ENCODE data around the gene RNF208.

The RNF208 gene

DNA sequence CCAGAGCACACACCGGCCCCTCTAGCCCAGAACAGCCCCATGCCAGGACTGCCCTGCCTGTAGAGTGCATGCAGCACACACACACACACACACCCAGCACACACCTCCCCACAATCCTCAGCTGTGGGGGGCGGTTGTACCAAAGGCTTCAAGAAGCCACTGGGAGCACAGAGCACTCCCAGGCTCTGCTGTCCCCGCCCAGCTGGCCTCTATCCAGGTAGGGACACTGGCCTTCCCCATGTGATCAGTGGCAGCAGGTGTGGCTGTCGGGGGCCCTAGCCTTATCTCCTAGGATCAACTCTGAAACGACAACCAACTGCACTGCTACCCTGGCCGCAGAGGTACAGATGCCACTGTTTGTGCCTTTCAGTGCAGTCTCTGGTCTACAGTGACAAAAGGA is 35.7 kb downstream of the RNF208 start:
- Histone ChIP-seq H3K9me2 (ENCODE audit: low read depth, low read length) (no peaks in the 10 kb centered on the region), H3K9ac (ENCODE audit: low read length) (no peak overlapping the region), H3K9me3 (ENCODE audit: low read length) (no peaks in the 10 kb centered on the region), H3F3A (ENCODE audit: insufficient read depth, low read length) (no peaks in the 10 kb centered on the region), H3K79me2 (ENCODE audit: insufficient read depth, low read length) (peaks cover 4% of the 10 kb centered on the region), H3K36me3 (ENCODE audit: insufficient read depth, low read length) (peaks cover 37% of the 10 kb centered on the region), H3K27ac (ENCODE audit: low read depth, low read length, poor library complexity, severe bottlenecking) (no peak overlapping the region), H3K4me3 (ENCODE audit: low read depth, low read length, poor library complexity, severe bottlenecking) (peak overlapping the region; percentile 72), H3K4me2 (ENCODE audit: low read length) (peak overlapping the region; percentile 89; the same call in 1 of the 2 replicates), H3K4me1 (ENCODE audit: insufficient read depth, low read length, severe bottlenecking) (peaks cover 30% of the 10 kb centered on the region), H3K27me3 (ENCODE audit: insufficient read depth, low read length) (no peaks in the 10 kb centered on the region), H4K20me1 (ENCODE audit: insufficient read depth, low read length) (no peaks in the 10 kb centered on the region), H2AFZ (ENCODE audit: low read length) (no peak overlapping the region)
- no peak for TF ChIP-seq EZH2 (IDR thresholded peaks at IDR 0.05; ENCODE audit: borderline replicate concordance, low read length)
- TF ChIP-seq, protein P1, sequence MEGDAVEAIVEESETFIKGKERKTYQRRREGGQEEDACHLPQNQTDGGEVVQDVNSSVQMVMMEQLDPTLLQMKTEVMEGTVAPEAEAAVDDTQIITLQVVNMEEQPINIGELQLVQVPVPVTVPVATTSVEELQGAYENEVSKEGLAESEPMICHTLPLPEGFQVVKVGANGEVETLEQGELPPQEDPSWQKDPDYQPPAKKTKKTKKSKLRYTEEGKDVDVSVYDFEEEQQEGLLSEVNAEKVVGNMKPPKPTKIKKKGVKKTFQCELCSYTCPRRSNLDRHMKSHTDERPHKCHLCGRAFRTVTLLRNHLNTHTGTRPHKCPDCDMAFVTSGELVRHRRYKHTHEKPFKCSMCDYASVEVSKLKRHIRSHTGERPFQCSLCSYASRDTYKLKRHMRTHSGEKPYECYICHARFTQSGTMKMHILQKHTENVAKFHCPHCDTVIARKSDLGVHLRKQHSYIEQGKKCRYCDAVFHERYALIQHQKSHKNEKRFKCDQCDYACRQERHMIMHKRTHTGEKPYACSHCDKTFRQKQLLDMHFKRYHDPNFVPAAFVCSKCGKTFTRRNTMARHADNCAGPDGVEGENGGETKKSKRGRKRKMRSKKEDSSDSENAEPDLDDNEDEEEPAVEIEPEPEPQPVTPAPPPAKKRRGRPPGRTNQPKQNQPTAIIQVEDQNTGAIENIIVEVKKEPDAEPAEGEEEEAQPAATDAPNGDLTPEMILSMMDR (IDR thresholded peaks at IDR 0.05; ENCODE audit: low read length): no peak

DNA sequence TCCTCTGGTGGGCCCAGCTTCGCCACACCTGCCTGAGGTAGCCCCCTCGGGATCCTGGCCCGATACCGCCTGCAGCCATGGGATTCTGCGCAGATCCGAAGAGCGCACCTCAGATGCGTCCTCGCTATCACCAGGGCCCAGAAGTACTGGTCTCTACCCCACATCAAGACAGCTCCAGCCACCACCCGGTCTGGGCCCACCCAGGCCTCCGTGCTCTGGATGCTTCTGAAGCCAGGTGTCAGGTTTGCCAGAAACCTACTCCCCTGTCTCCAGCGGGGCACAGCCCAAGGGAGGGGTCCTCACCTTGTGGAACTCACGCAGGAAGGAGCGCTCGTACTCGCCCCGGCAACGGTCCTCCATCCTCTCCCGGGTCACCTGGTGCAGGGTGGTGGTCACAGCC is 36.1 kb downstream of the RNF208 start:
- Histone ChIP-seq H3K9me2 (ENCODE audit: low read depth, low read length) (no peaks in the 10 kb centered on the region), H3K9ac (ENCODE audit: low read length) (no peak overlapping the region), H4K20me1 (ENCODE audit: insufficient read depth, low read length) (no peaks in the 10 kb centered on the region), H3K36me3 (ENCODE audit: insufficient read depth, low read length) (peaks cover 41% of the 10 kb centered on the region), H3F3A (ENCODE audit: insufficient read depth, low read length) (no peaks in the 10 kb centered on the region), H3K79me2 (ENCODE audit: insufficient read depth, low read length) (peaks cover 4% of the 10 kb centered on the region), H3K4me3 (ENCODE audit: low read depth, low read length, poor library complexity, severe bottlenecking) (no peak overlapping the region), H3K4me2 (ENCODE audit: low read length) (no peak overlapping the region), H3K4me1 (ENCODE audit: insufficient read depth, low read length, severe bottlenecking) (peaks cover 30% of the 10 kb centered on the region), H3K9me3 (ENCODE audit: low read length) (no peaks in the 10 kb centered on the region), H3K27ac (ENCODE audit: low read depth, low read length, poor library complexity, severe bottlenecking) (no peak overlapping the region), H3K27me3 (ENCODE audit: insufficient read depth, low read length) (no peaks in the 10 kb centered on the region), H2AFZ (ENCODE audit: low read length) (no peak overlapping the region)
- TF ChIP-seq EZH2 (IDR thresholded peaks at IDR 0.05; ENCODE audit: borderline replicate concordance, low read length): no peak
- TF ChIP-seq, protein P1 (IDR thresholded peaks at IDR 0.05; ENCODE audit: low read length): no peak

DNA sequence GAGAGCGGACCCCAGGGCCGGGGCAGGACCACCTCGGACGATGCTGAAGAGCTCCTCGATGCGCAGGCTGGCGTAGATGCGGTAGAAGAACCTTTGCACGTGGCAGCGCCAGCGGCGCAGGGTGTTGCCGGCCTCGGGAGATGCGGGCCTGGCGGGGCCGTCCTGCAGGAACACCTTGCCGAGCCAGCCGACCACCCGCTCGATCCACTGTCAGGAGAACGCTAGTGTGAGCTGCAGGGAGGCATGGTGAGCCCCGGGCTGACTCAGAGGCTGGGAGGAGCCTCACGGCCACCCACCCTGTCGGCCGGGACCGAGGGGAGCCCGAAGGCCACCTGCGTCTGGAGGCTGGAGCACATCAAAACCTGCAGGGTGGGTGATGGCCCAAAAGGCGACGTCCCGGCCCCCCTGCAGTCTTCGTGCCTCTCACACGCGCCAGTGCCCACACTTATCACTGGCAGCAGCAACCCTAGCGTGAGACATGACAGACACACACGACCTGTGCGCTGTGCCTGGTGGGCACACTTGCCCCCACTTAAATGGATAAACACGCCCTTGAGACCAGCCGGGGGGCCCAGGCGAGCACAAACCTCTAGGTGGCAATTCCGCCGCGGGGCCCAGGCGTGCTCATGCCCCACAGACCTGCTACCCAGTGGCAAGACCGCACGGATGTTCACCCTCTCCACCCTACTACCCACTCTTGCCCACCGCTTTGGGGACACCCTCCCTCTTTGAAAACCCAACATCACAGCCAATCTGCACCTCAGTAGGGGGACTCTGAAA is 37.0 kb downstream of the RNF208 start:
- Histone ChIP-seq H3K36me3 (ENCODE audit: insufficient read depth, low read length) (peaks cover 41% of the 10 kb centered on the region), H2AFZ (ENCODE audit: low read length) (no peak overlapping the region), H3F3A (ENCODE audit: insufficient read depth, low read length) (no peaks in the 10 kb centered on the region), H3K4me2 (ENCODE audit: low read length) (no peak overlapping the region), H4K20me1 (ENCODE audit: insufficient read depth, low read length) (no peaks in the 10 kb centered on the region), H3K27ac (ENCODE audit: low read depth, low read length, poor library complexity, severe bottlenecking) (no peak overlapping the region), H3K4me1 (ENCODE audit: insufficient read depth, low read length, severe bottlenecking) (peaks cover 30% of the 10 kb centered on the region), H3K4me3 (ENCODE audit: low read depth, low read length, poor library complexity, severe bottlenecking) (no peak overlapping the region), H3K79me2 (ENCODE audit: insufficient read depth, low read length) (peaks cover 4% of the 10 kb centered on the region), H3K9me2 (ENCODE audit: low read depth, low read length) (no peaks in the 10 kb centered on the region), H3K9me3 (ENCODE audit: low read length) (no peaks in the 10 kb centered on the region), H3K9ac (ENCODE audit: low read length) (no peak overlapping the region), H3K27me3 (ENCODE audit: insufficient read depth, low read length) (no peaks in the 10 kb centered on the region)
- TF ChIP-seq EZH2 (IDR thresholded peaks at IDR 0.05; ENCODE audit: borderline replicate concordance, low read length): no peak
- TF ChIP-seq, protein P1 (IDR thresholded peaks at IDR 0.05; ENCODE audit: low read length): no peak
